ENCODE data around the gene PPIP5K2.

PPIP5K2 gene

GRCh38 chr5:103208460-103208859 is 88.4 kb downstream of the PPIP5K2 start:
- in situ Hi-C loops (cut with MboI; ENCODE audit: low pct_unique_long_range_greater_than_20kb, low sequenced_read_pairs, unreplicated experiment) = no loop called here
- no peak for DNase-seq (ENCODE audit: low spot score)
- no peak for TF ChIP-seq CTCF (IDR thresholded peaks at IDR 0.05; ENCODE audit: extremely low read depth, insufficient read depth, missing control alignments)

- in situ Hi-C loops (cut with MboI; ENCODE audit: low pct_unique_long_range_greater_than_20kb, low sequenced_read_pairs, unreplicated experiment) = no loop called here
- TF ChIP-seq CTCF (IDR thresholded peaks at IDR 0.05; ENCODE audit: extremely low read depth, insufficient read depth, missing control alignments) = no peak
- no peak for DNase-seq (ENCODE audit: low spot score)
Measured at GRCh38 chr5:103209065-103209464, 89.0 kb downstream of the PPIP5K2 start.

GRCh38 chr5:103210952-103211351 is 90.9 kb downstream of the PPIP5K2 start:
- no peak for TF ChIP-seq CTCF (IDR thresholded peaks at IDR 0.05; ENCODE audit: extremely low read depth, insufficient read depth, missing control alignments)
- in situ Hi-C loops (cut with MboI; ENCODE audit: low pct_unique_long_range_greater_than_20kb, low sequenced_read_pairs, unreplicated experiment) = no loop called here
- no peak for DNase-seq (ENCODE audit: low spot score)

- DNase-seq (ENCODE audit: low spot score) = no peak
- in situ Hi-C loops (cut with MboI; ENCODE audit: low pct_unique_long_range_greater_than_20kb, low sequenced_read_pairs, unreplicated experiment) = no loop called here
- TF ChIP-seq CTCF (IDR thresholded peaks at IDR 0.05; ENCODE audit: extremely low read depth, insufficient read depth, missing control alignments) = no peak
Measured at GRCh38 chr5:103211576-103212561, 91.8 kb downstream of the PPIP5K2 start.

- no peak for TF ChIP-seq CTCF (IDR thresholded peaks at IDR 0.05; ENCODE audit: extremely low read depth, insufficient read depth, missing control alignments)
- no peak for DNase-seq (ENCODE audit: low spot score)
- in situ Hi-C loops (cut with MboI; ENCODE audit: low pct_unique_long_range_greater_than_20kb, low sequenced_read_pairs, unreplicated experiment) = no loop called here
Measured at GRCh38 chr5:103216137-103216536, 96.0 kb downstream of the PPIP5K2 start.

- TF ChIP-seq CTCF (IDR thresholded peaks at IDR 0.05; ENCODE audit: extremely low read depth, insufficient read depth, missing control alignments) = no peak
- in situ Hi-C loops (cut with MboI; ENCODE audit: low pct_unique_long_range_greater_than_20kb, low sequenced_read_pairs, unreplicated experiment) = no loop called here
Measured at GRCh38 chr5:103216697-103217096, 96.6 kb downstream of the PPIP5K2 start.

More at GRCh38 chr5:103216697-103217096, 96.6 kb downstream of the PPIP5K2 start:
- DNase-seq (ENCODE audit: low spot score) = no peak
